Brain microvascular endothelial cell (primary cell): Measurements from ENCODE around the gene MSLN.
"Not testable (repeated sequence)": the region's sequence is repeated elsewhere in the genome, so short reads cannot be mapped to it uniquely, and the experiment has no call there.

Experiments used
- DNase-seq: peaks from one replicate; pipeline ENCODE4 v3.0.0-alpha.2; 2020
- H3K27ac ChIP-seq: fragments of 250-450 bp; sonication (Bioruptor Pico); 2 replicates; pipeline ENCODE4 v1.5.1; 2020; ENCODE audit warnings: mild to moderate bottlenecking, moderate library complexity
- H3K27me3 ChIP-seq: fragments of 250-450 bp; sonication (Bioruptor Pico); replicated peaks from 2 replicates; pipeline ENCODE4 v1.5.1; 2020; ENCODE audit warnings: mild to moderate bottlenecking
- H3K36me3 ChIP-seq: fragments of 250-450 bp; sonication (Bioruptor Pico); replicated peaks from 2 replicates; pipeline ENCODE4 v1.5.1; 2020; ENCODE audit warnings: mild to moderate bottlenecking
- H3K4me3 ChIP-seq: 2 replicates; pipeline ENCODE4 v1.5.1; 2011; ENCODE audit warnings: low read depth, mild to moderate bottlenecking, control low read depth, low read length, moderate library complexity
- CTCF ChIP-seq: IDR thresholded peaks from 2 replicates; pipeline ENCODE4 v1.5.1; 2011; ENCODE audit warnings: low read depth, mild to moderate bottlenecking, moderate library complexity, low read length, control low read depth, inconsistent platforms; ENCODE audit errors: missing control alignments
- in situ Hi-C: cut with HindIII; loops from 2 replicates; pipeline ENCODE4 v1.10.0; 2017; ENCODE audit warnings: low sequenced_read_pairs, low pct_ligation_motif_present

The MSLN gene

DNA sequence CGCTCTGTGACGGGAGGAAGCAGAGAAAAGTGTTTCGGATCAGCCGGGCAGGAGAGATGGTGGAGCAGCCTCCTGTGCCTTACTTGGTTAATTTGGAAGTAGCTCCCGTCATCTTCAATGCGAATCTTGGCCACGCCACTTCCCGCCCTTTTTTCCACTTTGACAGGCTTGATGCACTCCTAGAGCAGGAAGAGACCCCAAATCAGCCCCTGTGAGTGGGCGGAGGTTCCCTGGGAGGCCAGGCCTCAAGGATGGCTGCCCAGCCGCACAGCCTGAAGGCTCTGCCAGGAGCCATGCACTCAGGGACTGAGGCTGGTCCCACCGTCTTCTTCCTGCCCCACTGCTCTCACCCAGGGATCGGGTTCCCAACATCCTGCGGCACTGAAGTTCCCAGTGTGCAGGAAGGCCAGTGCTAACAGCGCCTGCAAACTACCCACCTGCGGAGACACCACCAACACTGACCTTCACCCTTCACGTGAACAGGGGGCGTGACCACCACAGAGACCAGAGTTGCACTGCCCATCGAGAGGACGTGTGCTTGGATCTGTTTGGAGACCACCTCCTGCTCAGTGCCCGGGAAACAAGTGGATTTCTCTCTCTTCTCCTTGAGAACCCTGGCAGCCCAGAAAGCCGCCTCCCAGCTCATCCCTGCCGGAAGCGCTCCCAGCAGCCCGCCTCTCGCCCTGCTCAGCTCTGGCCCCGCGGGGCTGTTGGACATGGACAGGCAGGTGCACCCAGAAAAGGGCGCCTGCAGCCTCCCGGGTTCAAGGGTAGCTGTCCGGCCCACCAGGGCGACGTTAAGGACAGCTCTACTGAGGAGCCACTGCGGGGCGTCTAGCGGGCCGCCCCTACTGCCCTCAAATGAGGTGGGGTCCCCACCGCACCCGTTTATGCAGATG lies 20.7 kb upstream of the MSLN start:
- Histone ChIP-seq H3K36me3 (peaks cover 12% of the 10 kb centered on the region), H3K27ac (no peak overlapping the region), H3K4me3 (peak overlapping the region; percentile 79), H3K27me3 (no peaks in the 10 kb centered on the region)
- TF ChIP-seq CTCF = no peak
- in situ Hi-C loops = no loop called here
- DNase-seq = no peak

GRCh38 chr16:740459-740763 lies 20.1 kb upstream of the MSLN start:
- Histone ChIP-seq H3K27me3 (no peaks in the 10 kb centered on the region), H3K36me3 (peaks cover 12% of the 10 kb centered on the region), H3K27ac (no peak overlapping the region), H3K4me3 (peak overlapping the region; percentile 79)
- DNase-seq = no peak
- no peak for TF ChIP-seq CTCF
- in situ Hi-C loops = no loop called here

GRCh38 chr16:740764-741505 lies 19.6 kb upstream of the MSLN start, which contains the start of gene CIAO3:
Gene CIAO3 (minus strand): TSS chr16:740997. CDS start chr16:740985, 12 bp downstream.
- Histone ChIP-seq H3K36me3 (peaks cover 7% of the 10 kb centered on the region), H3K27me3 (no peaks in the 10 kb centered on the region), H3K27ac (no peak within 1 kb of the TSS), H3K4me3 (peak within 1 kb of the TSS; percentile 79)
- in situ Hi-C loops = no loop called here
- peak; percentile 78 for DNase-seq
- peak; percentile 58 for TF ChIP-seq CTCF

GRCh38 chr16:741986-742629 lies 18.4 kb upstream of the MSLN start:
- peaks cover 1% of the 10 kb centered on the region for H3K36me3 ChIP-seq
- H3K27ac ChIP-seq = no peak overlapping the region
- DNase-seq = no peak
- H3K4me3 ChIP-seq = no peak overlapping the region
- no peaks in the 10 kb centered on the region for H3K27me3 ChIP-seq
- in situ Hi-C loops = no loop called here
- TF ChIP-seq CTCF = no peak

GRCh38 chr16:742894-743293 lies 17.6 kb upstream of the MSLN start:
- H3K4me3 ChIP-seq, in situ Hi-C loops, H3K36me3 ChIP-seq, DNase-seq, H3K27ac ChIP-seq, H3K27me3 ChIP-seq: not testable (repeated sequence)
